Activated CD8-positive, alpha-beta memory T cell treated with anti-CD3 and anti-CD28 coated beads for 24 hours (primary cell): ENCODE measurements around the gene MAK.
"Not testable (repeated sequence)": the region's sequence is repeated elsewhere in the genome, so short reads cannot be mapped to it uniquely, and the experiment has no call there.

ENCODE experiments used
- DNase-seq: peaks from one replicate; pipeline ENCODE4 v3.0.0-alpha.2; 2020

MAK gene

DNA sequence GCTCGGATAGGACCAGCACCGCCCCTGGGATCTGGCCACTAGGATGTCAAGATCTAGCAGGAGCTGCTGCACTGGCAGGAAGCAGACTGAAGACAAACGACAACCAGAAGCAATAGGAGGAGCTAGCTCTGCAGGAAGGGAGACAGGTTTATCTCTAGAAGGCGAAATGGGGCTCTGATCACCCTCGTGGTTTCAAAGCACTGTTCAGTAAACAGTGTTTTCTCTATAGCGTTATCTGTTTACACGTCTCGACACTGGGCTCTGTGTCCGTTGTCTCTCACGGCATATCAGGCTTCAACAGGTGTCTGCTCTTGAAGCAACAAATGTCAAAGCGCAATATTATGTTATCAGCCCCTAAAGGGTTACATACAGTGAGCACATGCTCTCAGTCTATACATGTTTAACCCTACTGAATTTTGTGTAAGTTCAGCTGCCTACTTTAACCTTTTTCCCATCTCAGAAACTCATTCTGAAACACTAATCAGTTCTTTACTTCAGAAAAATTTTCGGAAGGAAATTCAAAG lies 66.9 kb downstream of the MAK start:
- DNase-seq, result no peak

GRCh38 chr6:10769419-10769818 lies 68.9 kb downstream of the MAK start:
- no peak for DNase-seq

GRCh38 chr6:10763006-10763405 lies 75.3 kb downstream of the MAK start:
- no peak for DNase-seq

DNA sequence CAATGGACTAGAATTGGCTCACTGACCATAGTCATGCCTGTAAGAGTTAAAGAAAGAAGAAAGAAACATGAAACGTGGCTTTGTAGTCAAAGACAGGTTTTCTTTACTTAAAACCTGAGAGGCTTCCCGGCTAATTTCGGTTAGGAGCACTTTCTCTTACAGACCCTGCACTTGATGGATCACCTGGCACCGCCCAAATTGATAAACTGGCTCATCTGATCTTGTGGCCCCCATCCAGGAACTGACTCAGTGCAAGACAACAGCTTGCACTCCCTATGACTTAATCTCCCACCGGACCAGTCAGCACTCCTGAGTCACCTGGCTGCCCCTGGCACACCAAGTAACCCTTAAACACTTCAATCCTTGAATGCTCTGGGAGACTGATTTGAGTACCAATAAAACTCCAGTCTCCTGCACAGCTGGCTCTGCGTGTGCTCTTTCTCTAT lies 78.4 kb downstream of the MAK start:
- no peak for DNase-seq

DNA sequence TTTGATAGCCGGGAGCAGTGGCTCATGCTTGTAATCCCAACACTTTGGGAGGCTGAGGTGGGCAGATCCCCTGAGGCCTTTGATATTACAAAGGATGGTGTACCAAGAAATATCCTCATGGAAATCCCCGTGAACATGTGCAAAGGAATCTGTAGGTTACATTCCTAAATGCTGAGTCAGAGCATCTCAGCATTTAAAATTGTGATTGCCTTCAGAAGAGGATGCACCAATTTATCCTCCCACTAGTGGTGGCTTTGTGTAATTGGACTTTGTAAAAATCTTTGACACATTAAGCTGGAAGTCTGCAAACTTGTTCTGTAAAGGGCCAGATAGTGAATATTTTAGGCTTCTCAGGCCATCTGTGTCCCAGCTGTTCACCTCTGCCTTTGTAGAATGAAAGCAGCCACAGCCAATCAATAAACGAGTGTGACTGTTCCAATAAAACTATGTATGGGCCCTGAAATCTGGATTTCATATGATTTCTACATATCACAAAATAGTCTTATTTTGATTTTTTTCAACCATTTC lies 79.0 kb downstream of the MAK start:
- DNase-seq, result no peak

DNA sequence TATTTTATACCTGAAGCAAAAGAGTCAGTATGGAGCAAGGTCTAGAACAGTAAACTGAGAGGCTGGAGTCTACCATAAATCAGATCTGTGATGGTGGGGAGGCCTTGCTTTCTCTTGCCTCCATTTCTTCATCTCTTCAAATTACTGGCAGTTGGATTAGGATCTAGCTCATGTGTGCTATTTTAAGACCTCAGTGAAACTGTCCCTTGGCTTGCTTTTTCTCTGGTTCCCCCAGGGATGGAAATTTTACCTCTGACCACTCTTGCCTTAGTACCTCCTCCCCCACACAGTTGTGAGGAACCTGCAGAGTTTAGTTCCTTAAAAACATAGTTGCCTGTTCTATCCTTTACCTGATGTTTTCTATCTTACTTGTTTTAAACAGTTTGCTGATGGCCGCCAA lies 82.3 kb downstream of the MAK start:
- DNase-seq, result no peak

GRCh38 chr6:10751757-10752156 lies 86.6 kb downstream of the MAK start:
- not testable (repeated sequence) for DNase-seq

- not testable (repeated sequence) for DNase-seq
Observed at GRCh38 chr6:10750568-10750967, 87.8 kb downstream of the MAK start.

DNA sequence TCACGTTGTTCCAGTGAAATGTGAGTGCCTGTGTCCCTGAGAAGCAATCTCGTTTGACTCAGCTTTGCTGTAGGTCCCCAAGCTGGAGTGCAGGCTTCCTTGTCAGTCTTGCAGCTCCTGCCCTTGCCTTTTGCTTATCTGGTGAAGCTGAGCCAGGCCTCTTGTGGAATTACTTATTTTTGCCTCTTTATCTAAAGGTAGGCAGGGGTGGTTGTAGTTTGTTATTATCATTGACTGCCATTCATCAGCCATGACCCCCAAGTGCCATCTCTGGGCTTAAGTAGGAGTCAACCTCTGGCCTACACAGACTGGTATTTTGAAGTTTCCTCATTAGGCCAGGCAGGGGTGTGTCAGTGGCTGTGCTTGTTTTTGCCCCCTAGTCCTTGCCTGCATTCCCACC lies 88.6 kb downstream of the MAK start:
- no peak for DNase-seq

GRCh38 chr6:10747251-10747972 lies 90.9 kb downstream of the MAK start, which contains the start of gene TMEM14B:
Gene TMEM14B (plus strand): TSS chr6:10747805. CDS start chr6:10749246, 1,441 bp downstream.
- peak; percentile 100 for DNase-seq

DNA sequence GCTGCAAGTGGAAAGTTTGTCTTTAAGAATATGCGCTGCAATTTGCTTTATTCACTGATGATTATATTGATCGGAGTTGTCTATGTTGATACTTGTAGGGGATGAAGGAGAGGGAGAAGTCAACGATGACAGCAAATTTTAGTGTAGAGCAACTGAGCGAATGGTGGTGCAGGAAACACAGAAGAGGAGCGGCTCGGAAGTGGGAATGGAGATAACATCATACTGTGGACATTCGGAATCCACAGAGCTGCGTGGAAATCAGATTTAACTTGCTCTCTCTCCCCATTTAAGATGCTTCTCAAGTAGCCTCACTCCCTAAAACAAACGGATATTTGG lies 91.5 kb downstream of the MAK start:
- no peak for DNase-seq

DNA sequence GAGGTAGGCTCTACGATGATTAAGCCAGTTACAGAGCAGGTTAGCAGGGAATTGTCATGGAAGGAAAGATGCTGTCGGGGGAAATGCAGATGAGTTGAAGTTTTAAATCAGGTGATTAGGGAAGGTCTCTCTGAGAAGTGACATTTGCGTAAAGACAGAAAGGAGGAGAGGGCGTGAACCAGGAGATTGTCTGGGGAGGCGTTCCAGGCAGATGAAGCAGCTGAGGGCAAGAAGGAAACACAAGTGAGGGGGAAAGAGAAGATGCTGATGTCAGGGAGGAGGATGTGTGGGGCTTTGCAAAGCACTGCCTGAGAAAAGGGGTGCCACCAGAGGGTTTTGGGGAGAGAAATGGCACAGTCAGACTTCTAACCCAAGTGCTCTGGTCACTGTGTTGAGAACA lies 93.2 kb downstream of the MAK start:
- DNase-seq, result no peak

- no peak for DNase-seq
Observed at GRCh38 chr6:10743515-10743914, 94.8 kb downstream of the MAK start.

DNA sequence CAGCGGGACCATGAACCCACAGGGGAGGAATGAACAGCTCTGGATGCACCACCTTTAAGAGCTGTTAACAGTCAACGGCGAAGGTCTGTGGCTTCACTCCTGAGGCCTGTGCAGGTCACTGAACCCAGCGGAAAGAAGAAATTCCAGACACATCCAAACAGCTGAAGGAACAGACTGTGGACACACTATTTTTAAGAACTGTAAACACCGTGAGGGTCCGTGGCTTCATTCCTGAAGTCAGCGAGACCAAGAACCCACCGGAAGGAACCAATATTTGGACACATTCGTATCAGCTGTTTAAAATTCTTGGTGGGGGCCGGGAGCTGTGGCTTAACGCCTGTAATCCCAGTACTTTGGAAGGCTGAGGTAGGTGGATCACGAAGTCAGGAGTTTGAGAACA lies 96.1 kb downstream of the MAK start:
- DNase-seq, result no peak

- DNase-seq, result not testable (repeated sequence)
Observed at GRCh38 chr6:10741643-10742042, 96.7 kb downstream of the MAK start.

- peak; percentile 38 for DNase-seq
Observed at GRCh38 chr6:10740061-10740460, 98.3 kb downstream of the MAK start.

- DNase-seq, result no peak
Observed at GRCh38 chr6:10736731-10737130, 101.6 kb downstream of the MAK start.

GRCh38 chr6:10733863-10734262 lies 104.5 kb downstream of the MAK start:
- DNase-seq, result no peak

DNA sequence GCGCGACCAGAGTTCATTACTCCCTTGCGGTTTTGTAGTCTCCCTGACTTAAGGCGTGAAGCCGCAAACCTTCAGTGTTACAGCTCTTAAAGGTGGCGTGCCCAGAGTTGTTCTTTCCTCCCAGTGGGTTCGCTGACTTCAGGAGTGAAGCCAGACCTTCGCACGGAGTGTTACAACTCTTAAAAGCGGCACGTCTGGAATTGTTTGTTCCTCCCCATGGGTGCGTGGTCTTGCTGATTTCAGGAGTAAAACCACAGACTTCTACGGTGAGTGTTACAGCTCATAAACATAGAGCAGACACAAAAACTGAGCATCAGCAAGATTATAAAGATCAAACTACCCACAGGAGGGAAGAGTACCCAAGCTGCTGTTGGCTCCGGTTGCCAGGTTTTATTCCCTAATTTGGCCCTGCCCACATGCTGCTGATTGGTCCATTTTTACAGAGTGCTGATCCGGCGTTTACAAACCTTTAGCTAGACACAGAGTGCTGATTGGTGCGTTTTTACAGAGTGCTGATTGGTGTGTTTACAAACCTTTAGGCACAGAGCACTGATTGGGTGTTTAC lies 105.1 kb downstream of the MAK start:
- no peak for DNase-seq

DNA sequence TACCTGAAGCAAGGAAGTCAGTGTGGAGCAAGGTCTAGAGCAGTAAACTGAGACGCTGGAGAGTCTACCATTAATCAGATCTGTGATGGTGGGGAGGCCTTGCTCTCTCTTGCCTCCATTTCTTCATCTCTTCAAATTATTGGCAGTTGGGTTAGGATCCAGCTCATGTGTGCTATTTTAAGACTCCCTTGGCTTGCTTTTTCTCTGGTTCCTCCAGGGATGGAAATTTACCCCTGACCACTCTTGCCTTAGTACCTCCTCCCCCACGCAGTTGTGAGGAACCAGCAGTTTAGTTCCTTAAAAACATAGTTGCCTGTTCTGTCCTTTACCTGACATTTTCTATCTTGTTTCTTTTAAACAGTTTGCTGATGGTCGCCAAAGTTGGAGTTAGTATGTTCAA lies 108.1 kb downstream of the MAK start:
- DNase-seq, result no peak

DNA sequence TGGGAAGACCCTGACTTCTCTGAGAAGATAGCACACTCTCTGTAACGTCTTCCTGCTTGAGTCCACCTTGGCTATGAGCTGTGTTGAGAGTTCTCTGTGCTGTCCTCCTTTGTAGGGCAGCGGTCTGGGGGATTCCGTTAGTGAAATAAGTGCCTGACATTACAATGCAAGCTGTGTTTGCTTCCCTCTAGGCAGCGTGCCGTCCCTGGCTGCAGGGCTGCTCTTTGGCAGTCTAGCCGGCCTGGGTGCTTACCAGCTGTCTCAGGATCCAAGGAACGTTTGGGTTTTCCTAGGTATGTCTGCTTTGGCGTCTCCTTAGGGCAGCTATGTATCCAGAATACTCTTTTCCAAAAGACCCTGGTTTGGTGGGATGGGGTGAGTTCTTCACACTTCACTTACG lies 112.6 kb downstream of the MAK start:
- DNase-seq, result no peak

GRCh38 chr6:10725044-10725443 lies 113.3 kb downstream of the MAK start:
- no peak for DNase-seq

DNA sequence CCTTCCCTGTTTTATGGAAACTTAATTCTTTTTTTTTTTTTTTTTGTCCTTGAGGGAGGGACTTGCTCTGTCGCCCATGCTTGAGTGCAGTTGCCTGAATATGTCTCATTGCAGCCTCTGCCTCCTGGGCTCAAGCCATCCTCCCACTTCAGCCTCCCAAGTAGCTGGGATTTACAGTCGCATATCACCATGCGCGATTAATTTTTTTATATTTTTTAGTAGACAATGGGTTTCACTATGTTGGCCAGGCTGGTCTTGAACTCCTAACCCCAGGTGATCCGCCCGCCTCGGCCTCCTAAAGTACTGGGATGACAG lies 114.8 kb downstream of the MAK start:
- no peak for DNase-seq

GRCh38 chr6:10722820-10723566 lies 115.3 kb downstream of the MAK start, which contains the start of gene TMEM14C:
Gene TMEM14C (plus strand): TSS chr6:10723070. CDS start chr6:10724614, 1,544 bp downstream.
- DNase-seq, result peak; percentile 94
